GM23338 (cell line): Measurements from ENCODE around the gene ANAPC13.

Source experiments
- EZH2phosphoT487 ChIP-seq: fragments of 200-600 bp; sonication (generic); IDR thresholded peaks from one replicate; pipeline ENCODE4 v1.8.1; 2018; ENCODE audit warnings: antibody characterized with exemption; ENCODE audit not compliant: unreplicated experiment
- TF ChIP-seq, protein P1 (sequence below), 2 experiments: fragments of 200-600 bp in 1 of 2; sonication (generic) in 1 of 2; conservative IDR thresholded peaks; 2 replicates each; pipeline versions ENCODE4 v1.5.1 to v1.6.1; 2016 to 2017; ENCODE audit warnings: antibody characterized with exemption in 2 of 2, low read depth in 2 of 2, mild to moderate bottlenecking in 2 of 2, moderate library complexity in 1 of 2
- TF ChIP-seq, protein P2 (sequence below): IDR thresholded peaks from one replicate; pipeline ENCODE4 v1.6.1; 2018; ENCODE audit warnings: antibody characterized with exemption; ENCODE audit not compliant: unreplicated experiment

DNA sequence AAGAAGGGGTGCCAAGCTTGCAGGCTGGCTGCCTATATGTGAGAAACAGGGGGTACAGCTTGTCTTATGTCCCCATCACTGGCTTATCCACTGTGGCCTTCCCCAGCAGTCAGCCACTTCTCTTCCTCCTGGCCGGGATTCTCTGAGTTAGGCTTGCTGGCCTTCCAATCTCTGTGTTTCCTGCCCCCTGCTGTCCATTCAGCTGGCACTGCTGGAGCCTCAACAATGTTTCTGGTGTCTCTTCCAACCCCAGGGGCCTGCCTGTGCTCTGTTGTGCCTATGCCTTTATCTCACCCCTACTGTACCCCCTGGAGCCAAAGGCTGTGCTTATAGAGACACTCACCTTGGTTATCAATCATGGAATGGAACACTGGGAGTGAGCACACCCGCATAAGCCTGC lies 36.5 kb downstream of the ANAPC13 start:
- TF ChIP-seq, protein P1, sequence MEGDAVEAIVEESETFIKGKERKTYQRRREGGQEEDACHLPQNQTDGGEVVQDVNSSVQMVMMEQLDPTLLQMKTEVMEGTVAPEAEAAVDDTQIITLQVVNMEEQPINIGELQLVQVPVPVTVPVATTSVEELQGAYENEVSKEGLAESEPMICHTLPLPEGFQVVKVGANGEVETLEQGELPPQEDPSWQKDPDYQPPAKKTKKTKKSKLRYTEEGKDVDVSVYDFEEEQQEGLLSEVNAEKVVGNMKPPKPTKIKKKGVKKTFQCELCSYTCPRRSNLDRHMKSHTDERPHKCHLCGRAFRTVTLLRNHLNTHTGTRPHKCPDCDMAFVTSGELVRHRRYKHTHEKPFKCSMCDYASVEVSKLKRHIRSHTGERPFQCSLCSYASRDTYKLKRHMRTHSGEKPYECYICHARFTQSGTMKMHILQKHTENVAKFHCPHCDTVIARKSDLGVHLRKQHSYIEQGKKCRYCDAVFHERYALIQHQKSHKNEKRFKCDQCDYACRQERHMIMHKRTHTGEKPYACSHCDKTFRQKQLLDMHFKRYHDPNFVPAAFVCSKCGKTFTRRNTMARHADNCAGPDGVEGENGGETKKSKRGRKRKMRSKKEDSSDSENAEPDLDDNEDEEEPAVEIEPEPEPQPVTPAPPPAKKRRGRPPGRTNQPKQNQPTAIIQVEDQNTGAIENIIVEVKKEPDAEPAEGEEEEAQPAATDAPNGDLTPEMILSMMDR (conservative IDR thresholded peaks at IDR 0.05; ENCODE audit: low read depth in 2 of 2): peak; percentile 60 to 82
- TF ChIP-seq EZH2phosphoT487: no peak
- TF ChIP-seq, protein P2, sequence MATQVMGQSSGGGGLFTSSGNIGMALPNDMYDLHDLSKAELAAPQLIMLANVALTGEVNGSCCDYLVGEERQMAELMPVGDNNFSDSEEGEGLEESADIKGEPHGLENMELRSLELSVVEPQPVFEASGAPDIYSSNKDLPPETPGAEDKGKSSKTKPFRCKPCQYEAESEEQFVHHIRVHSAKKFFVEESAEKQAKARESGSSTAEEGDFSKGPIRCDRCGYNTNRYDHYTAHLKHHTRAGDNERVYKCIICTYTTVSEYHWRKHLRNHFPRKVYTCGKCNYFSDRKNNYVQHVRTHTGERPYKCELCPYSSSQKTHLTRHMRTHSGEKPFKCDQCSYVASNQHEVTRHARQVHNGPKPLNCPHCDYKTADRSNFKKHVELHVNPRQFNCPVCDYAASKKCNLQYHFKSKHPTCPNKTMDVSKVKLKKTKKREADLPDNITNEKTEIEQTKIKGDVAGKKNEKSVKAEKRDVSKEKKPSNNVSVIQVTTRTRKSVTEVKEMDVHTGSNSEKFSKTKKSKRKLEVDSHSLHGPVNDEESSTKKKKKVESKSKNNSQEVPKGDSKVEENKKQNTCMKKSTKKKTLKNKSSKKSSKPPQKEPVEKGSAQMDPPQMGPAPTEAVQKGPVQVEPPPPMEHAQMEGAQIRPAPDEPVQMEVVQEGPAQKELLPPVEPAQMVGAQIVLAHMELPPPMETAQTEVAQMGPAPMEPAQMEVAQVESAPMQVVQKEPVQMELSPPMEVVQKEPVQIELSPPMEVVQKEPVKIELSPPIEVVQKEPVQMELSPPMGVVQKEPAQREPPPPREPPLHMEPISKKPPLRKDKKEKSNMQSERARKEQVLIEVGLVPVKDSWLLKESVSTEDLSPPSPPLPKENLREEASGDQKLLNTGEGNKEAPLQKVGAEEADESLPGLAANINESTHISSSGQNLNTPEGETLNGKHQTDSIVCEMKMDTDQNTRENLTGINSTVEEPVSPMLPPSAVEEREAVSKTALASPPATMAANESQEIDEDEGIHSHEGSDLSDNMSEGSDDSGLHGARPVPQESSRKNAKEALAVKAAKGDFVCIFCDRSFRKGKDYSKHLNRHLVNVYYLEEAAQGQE: no peak
